ENCODE results near the gene ITPRID2.
A peak's percentile ranks its signal among the peaks of the same experiment; 100 is the strongest.

The ITPRID2 gene

DNA sequence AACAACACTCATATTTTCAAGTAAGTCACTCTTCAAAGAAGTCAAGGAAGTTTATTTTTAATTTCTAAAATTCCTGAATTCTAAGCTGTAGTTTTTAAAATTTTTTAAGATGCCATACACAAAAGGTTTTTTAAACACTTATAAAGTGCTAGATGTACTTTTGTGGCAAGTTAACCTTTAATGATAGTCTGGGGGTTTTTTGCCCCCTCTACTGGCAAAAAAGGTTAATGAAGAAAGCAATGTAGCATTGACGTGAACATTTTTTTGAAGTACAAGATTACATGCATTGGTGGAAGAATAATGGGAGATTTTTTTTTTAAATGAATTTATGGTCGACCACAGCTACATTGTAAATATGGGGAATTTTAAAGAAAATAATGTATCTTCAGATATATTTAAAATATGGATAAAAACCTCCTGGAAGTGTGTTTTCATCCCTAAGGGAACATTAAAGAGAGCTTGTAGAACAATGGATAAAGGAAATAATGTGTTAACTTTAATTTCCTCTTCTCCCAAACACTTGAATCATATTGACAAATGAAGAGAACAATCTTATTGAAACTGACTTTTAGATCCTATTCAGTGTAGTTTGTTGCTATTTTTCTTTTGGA is 12.6 kb downstream of the ITPRID2 start:
- CTCF ChIA-PET, result interaction anchor here (0.8 to 4.1 kb wide), 14 partner anchors 9 to 1779 kb away, joined by 3 to 28 read pairs (median 4); partner anchors contain the start of gene ITPRID2
- DNase-seq (ENCODE audit: extremely low spot score), result no peak
- POLR2A ChIA-PET, result no interaction called here
- TF ChIP-seq, protein P1, sequence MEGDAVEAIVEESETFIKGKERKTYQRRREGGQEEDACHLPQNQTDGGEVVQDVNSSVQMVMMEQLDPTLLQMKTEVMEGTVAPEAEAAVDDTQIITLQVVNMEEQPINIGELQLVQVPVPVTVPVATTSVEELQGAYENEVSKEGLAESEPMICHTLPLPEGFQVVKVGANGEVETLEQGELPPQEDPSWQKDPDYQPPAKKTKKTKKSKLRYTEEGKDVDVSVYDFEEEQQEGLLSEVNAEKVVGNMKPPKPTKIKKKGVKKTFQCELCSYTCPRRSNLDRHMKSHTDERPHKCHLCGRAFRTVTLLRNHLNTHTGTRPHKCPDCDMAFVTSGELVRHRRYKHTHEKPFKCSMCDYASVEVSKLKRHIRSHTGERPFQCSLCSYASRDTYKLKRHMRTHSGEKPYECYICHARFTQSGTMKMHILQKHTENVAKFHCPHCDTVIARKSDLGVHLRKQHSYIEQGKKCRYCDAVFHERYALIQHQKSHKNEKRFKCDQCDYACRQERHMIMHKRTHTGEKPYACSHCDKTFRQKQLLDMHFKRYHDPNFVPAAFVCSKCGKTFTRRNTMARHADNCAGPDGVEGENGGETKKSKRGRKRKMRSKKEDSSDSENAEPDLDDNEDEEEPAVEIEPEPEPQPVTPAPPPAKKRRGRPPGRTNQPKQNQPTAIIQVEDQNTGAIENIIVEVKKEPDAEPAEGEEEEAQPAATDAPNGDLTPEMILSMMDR (IDR thresholded peaks at IDR 0.05; ENCODE audit: control extremely low read depth, extremely low read depth, low read depth, missing control alignments), result peak; percentile 45

DNA sequence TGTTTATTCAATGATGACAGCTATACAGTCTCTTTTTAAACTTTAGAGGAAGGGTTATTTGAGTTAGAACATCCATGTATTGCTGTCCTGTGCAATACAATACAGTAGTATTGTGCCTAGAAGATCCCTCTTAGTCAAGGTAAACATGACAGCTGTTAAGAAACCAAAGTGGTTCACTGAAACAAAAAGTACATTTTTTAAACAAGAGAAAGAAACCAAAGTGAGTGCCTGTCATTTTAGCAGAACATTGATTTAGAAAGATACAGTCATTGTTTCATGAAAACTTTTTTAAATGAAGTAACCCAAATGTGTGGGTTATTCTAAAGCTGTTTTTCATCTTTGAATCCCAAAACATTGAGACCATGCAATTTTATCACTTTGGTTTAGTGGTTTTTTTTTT is 15.5 kb downstream of the ITPRID2 start:
- ChIA-PET CTCF (interaction anchor here (0.6 to 1.6 kb wide), 6 partner anchors 9 to 163 kb away, joined by 3 to 4 read pairs (median 3); no protein-coding TSS in a partner anchor), POLR2A (no interaction called here)
- no peak for DNase-seq (ENCODE audit: extremely low spot score)
- TF ChIP-seq, protein P1 (IDR thresholded peaks at IDR 0.05; ENCODE audit: control extremely low read depth, extremely low read depth, low read depth, missing control alignments), result no peak

DNA sequence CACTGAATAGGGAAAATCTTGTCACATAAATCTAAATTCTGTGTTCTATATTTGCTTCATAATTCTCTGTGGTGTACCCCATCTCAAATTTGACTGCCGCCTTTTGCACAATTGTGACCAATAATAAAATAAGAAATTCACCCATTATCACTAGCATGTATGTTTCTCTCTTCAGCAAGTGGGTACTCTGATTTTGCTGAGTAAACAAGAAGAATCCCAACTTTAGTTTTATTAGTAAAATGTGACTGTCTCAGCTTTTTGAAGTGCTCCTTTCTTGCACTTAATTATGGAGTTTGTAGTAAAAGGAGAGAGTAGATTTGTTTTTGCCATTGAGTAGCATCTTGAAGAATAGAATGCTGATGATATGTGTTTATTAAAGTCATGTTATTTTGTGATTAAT is 16.1 kb downstream of the ITPRID2 start:
- CTCF ChIA-PET, result interaction anchor here (0.9 to 1.6 kb wide), 4 partner anchors 10 to 127 kb away, joined by 3 to 4 read pairs (median 3); no protein-coding TSS in a partner anchor
- POLR2A ChIA-PET, result no interaction called here
- DNase-seq (ENCODE audit: extremely low spot score), result no peak
- TF ChIP-seq, protein P1 (IDR thresholded peaks at IDR 0.05; ENCODE audit: control extremely low read depth, extremely low read depth, low read depth, missing control alignments), result no peak

DNA sequence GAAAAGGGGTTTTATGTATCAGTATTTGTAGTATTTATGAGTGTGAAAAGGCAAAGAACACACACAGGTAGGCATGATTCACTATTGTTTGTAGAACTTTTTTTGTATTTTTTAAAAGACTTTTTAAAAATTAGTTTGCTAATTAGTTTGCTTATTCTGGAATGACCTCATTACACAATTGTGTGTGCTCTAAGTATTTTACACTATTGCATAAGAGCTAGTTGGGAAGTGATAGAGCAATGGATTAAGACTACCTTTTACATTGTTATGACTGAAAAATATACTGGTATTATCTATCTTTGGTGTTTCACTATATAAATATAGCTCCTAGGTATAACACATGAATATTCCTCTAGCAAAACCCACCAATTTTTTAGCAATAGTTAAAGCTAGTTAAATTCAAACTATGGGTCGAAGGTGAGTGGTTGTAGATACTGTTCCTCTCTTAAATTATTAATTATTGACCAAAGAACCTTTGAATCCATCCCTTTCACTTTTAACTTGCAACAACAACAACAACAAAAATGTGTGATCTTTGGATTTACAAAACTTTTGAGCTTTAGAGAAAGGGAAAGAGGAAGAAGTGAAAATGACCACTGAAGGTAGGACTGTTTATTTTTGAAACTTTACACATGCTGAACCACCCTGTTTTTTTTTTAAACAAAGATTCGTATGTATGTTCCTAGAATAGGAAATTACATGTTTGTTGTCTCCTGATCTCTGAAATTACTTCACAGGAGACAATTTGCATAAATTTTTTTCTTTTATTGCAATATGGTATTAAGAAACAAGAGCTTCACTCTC is 18.7 kb downstream of the ITPRID2 start:
- TF ChIP-seq, protein P1 (IDR thresholded peaks at IDR 0.05; ENCODE audit: control extremely low read depth, extremely low read depth, low read depth, missing control alignments), result no peak
- DNase-seq (ENCODE audit: extremely low spot score), result no peak
- ChIA-PET CTCF (interaction anchor here (0.9 to 2.2 kb wide), 5 partner anchors 8 to 195 kb away, joined by 3 to 5 read pairs (median 3); no protein-coding TSS in a partner anchor), POLR2A (interaction anchor here (1.2 kb wide), 1 partner anchor 10 kb away, joined by 3 read pairs; no protein-coding TSS in a partner anchor)

DNA sequence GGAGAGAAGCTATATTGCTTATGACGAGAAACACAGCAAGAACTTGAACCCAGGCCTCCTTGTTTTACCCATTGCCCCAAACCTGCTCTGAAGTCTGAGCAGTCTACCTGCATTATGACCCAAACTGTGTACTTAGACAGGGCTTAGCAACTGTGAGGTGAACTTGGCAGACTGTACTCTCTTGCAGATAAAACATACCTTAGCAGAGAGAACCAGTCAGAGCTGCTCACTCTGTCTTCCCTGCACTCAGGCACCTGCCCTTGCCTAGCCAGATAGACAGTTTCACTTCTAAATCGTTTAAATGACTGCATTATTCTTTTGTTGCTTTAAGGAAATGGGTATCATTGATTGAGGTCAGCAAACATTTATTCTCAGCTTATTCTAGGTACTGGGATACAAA is 20.3 kb downstream of the ITPRID2 start:
- CTCF ChIA-PET, result interaction anchor here (0.7 kb wide), 1 partner anchor 11 kb away, joined by 3 read pairs; no protein-coding TSS in a partner anchor
- POLR2A ChIA-PET, result no interaction called here

DNA sequence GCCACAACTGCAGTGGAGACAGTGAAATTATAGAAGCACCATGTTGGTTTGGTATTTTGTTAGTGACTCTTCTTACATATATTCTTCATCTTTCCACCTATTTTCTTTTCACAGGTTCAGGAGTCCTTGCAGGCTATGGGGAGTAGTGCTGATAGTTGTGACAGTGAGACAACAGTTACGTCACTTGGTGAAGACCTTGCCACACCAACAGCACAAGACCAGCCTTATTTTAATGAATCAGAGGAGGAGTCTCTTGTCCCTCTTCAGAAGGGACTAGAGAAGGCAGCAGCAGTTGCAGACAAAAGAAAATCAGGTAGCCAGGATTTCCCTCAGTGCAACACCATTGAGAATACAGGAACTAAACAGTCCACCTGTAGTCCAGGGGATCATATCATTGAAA is 23.6 kb downstream of the ITPRID2 start:
- TF ChIP-seq, protein P1 (IDR thresholded peaks at IDR 0.05; ENCODE audit: control extremely low read depth, extremely low read depth, low read depth, missing control alignments), result no peak
- no peak for DNase-seq (ENCODE audit: extremely low spot score)
- CTCF ChIA-PET, result interaction anchor here (1.1 to 1.7 kb wide), 2 partner anchors 10 to 11 kb away, joined by 3 to 5 read pairs; no protein-coding TSS in a partner anchor
- POLR2A ChIA-PET, result no interaction called here

More for the DNA sequence above, 20.3 kb downstream of the ITPRID2 start:
- DNase-seq (ENCODE audit: extremely low spot score), result no peak
- TF ChIP-seq, protein P1 (IDR thresholded peaks at IDR 0.05; ENCODE audit: control extremely low read depth, extremely low read depth, low read depth, missing control alignments), result no peak
